ENCODE data around the gene TSPAN33. TPM values are rescaled to one million over a fixed set of nuclear protein-coding genes. Genes with fewer than 3 reads are reported as not detected.

TSPAN33 gene
- total and polyA plus RNA-seq, 9 of the 15 experiments (the other 6 are each of a cell fraction or from before 2014, with no cell fraction given) = 0.03 to 1.5 (median 0.23) TPM; not detected in 2

DNA sequence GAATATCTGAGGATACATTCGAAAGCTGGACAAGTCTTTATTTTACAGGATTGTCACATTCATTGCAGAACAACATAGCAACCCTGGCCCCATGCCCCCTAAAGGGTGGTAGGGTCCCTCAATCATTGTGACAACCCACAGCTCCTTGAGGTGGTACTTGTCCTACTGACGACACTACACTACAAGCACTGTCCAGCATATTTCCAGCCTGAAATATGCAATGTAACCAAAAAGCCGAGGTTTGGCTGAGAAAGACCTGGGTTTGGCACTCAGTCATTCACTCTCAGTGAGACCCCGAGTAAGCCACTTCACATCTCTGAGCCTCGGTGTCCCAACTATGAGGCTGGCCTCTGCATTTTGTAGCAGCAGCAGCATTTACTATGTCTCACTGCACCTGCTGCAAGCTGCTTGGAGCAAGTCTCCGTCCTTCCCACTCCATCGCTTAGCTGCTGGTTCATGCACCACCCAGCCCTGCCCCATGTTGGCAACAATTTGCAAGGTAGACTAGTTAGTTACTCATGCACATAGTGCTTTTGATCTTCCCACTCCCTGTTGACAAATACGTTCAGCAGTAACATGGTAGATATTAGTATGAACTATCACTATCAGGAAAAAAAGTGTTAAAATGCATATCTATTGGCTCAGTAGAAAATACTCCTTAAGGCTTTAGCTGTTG, 46.0 kb upstream of the TSPAN33 start:
- H3K27me3 ChIP-seq (ENCODE audit: control insufficient read depth in 2 of 2, insufficient read depth in 2 of 2, low read length in 2 of 2) = peaks cover 27 to 34% of the 10 kb centered on the region in 2 experiments; a peak in 4 of 5 replicates
- ATAC-seq (peak; percentile 28; the same call in 1 of the 3 replicates), FAIRE-seq (no peak), DNase-seq (ENCODE audit: extremely low read depth in 1 of 4, low spot score in 3 of 4) (no peak)
- CTCF ChIA-PET (ENCODE audit: low intra/inter-chr PET ratio) = no interaction called here
- no peak overlapping the region for H2AFZ ChIP-seq (ENCODE audit: low read depth, low read length)
- H3K36me3 ChIP-seq (ENCODE audit: control insufficient read depth, insufficient read depth, low read length) = no peaks in the 10 kb centered on the region
- H3K4me1 ChIP-seq (replicated peaks in 1 of 2; ENCODE audit: control insufficient read depth in 2 of 2, insufficient read depth in 2 of 2, low read length in 2 of 2) = no peaks in the 10 kb centered on the region
- no peaks in the 10 kb centered on the region for H3K9me3 ChIP-seq (replicated peaks; ENCODE audit: control insufficient read depth, insufficient read depth, low read depth, low read length)
- H3K4me2 ChIP-seq (ENCODE audit: insufficient read depth, low read length) = no peak overlapping the region
- H3K9me1 ChIP-seq (ENCODE audit: control insufficient read depth, insufficient read depth, low read length) = no peaks in the 10 kb centered on the region
- H4K20me1 ChIP-seq (replicated peaks; ENCODE audit: control insufficient read depth, insufficient read depth, low read length) = no peaks in the 10 kb centered on the region
- H3K27ac ChIP-seq (ENCODE audit: extremely low read depth, low read depth, low read length) = no peak overlapping the region
- 1% methylated on average over 8 of the region's 8 CpGs for WGBS (ENCODE audit: insufficient coverage, low coverage, missing lambda C conversion rate)
- in situ Hi-C loops (cut with MboI) (no loop called here), intact Hi-C loops (cut with micrococcal nuclease) (no loop called here)
- H3K4me3 ChIP-seq = no peak overlapping the region
- POLR2A ChIA-PET = interaction anchor here (0.5 to 1.4 kb wide), 2 partner anchors 19 to 95 kb away, joined by 3 read pairs; no protein-coding TSS in a partner anchor
- peak; percentile 56; the same call in 1 of the 2 replicates for TF ChIP-seq ZNF232 (CRISPR knock-in tag; IDR thresholded peaks at IDR 0.05)
- TF ChIP-seq, protein P1, sequence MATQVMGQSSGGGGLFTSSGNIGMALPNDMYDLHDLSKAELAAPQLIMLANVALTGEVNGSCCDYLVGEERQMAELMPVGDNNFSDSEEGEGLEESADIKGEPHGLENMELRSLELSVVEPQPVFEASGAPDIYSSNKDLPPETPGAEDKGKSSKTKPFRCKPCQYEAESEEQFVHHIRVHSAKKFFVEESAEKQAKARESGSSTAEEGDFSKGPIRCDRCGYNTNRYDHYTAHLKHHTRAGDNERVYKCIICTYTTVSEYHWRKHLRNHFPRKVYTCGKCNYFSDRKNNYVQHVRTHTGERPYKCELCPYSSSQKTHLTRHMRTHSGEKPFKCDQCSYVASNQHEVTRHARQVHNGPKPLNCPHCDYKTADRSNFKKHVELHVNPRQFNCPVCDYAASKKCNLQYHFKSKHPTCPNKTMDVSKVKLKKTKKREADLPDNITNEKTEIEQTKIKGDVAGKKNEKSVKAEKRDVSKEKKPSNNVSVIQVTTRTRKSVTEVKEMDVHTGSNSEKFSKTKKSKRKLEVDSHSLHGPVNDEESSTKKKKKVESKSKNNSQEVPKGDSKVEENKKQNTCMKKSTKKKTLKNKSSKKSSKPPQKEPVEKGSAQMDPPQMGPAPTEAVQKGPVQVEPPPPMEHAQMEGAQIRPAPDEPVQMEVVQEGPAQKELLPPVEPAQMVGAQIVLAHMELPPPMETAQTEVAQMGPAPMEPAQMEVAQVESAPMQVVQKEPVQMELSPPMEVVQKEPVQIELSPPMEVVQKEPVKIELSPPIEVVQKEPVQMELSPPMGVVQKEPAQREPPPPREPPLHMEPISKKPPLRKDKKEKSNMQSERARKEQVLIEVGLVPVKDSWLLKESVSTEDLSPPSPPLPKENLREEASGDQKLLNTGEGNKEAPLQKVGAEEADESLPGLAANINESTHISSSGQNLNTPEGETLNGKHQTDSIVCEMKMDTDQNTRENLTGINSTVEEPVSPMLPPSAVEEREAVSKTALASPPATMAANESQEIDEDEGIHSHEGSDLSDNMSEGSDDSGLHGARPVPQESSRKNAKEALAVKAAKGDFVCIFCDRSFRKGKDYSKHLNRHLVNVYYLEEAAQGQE (IDR thresholded peaks at IDR 0.05; ENCODE audit: borderline replicate concordance) = peak; percentile 90
- TF ChIP-seq, protein P1 (CRISPR knock-in tag; IDR thresholded peaks at IDR 0.05; ENCODE audit: low read depth) = no peak
- no peak for TF ChIP-seq C11orf30 (IDR thresholded peaks at IDR 0.05; ENCODE audit: low read depth)
- peak; percentile 80; the same call in 1 of the 2 replicates for TF ChIP-seq MIER1 (IDR thresholded peaks at IDR 0.05; ENCODE audit: low read depth)
- TF ChIP-seq, protein P2, sequence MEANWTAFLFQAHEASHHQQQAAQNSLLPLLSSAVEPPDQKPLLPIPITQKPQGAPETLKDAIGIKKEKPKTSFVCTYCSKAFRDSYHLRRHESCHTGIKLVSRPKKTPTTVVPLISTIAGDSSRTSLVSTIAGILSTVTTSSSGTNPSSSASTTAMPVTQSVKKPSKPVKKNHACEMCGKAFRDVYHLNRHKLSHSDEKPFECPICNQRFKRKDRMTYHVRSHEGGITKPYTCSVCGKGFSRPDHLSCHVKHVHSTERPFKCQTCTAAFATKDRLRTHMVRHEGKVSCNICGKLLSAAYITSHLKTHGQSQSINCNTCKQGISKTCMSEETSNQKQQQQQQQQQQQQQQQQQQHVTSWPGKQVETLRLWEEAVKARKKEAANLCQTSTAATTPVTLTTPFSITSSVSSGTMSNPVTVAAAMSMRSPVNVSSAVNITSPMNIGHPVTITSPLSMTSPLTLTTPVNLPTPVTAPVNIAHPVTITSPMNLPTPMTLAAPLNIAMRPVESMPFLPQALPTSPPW (CRISPR knock-in tag; IDR thresholded peaks at IDR 0.05) = no peak
- TF ChIP-seq EHMT2 (IDR thresholded peaks at IDR 0.05) = peak; percentile 75; the same call in 1 of the 2 replicates
- TF ChIP-seq, protein P3, sequence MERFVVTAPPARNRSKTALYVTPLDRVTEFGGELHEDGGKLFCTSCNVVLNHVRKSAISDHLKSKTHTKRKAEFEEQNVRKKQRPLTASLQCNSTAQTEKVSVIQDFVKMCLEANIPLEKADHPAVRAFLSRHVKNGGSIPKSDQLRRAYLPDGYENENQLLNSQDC (CRISPR knock-in tag; IDR thresholded peaks at IDR 0.05) = no peak
- TF ChIP-seq KHSRP (IDR thresholded peaks at IDR 0.05) = no peak
- TF ChIP-seq XRCC3 (IDR thresholded peaks at IDR 0.05) = no peak
- TF ChIP-seq, protein P4, sequence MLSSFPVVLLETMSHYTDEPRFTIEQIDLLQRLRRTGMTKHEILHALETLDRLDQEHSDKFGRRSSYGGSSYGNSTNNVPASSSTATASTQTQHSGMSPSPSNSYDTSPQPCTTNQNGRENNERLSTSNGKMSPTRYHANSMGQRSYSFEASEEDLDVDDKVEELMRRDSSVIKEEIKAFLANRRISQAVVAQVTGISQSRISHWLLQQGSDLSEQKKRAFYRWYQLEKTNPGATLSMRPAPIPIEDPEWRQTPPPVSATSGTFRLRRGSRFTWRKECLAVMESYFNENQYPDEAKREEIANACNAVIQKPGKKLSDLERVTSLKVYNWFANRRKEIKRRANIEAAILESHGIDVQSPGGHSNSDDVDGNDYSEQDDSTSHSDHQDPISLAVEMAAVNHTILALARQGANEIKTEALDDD (IDR thresholded peaks at IDR 0.05) = peak; percentile 79
- no TSS peak for BruUV-seq (replicated peaks)
- H3K79me2 ChIP-seq (ENCODE audit: control insufficient read depth, insufficient read depth, low read length) = no peaks in the 10 kb centered on the region
- H3K9ac ChIP-seq (ENCODE audit: insufficient read depth in 1 of 2, low read depth in 2 of 2, low read length in 2 of 2) = no peak overlapping the region

Measured in K562 (cell line).